Nephron (organoid): ENCODE measurements around the gene PIK3R1.
A peak's percentile ranks its signal among the peaks of the same experiment; 100 is the strongest.

Experiments
- H3K27ac Mint-ChIP-seq, 3 experiments: 2 replicates each; pipeline ENCODE4 v1.8.0; 2020; ENCODE audit warnings: mixed read lengths in 3 of 3, mild to moderate bottlenecking in 2 of 3, moderate library complexity in 1 of 3
- H3K27me3 Mint-ChIP-seq: 2 replicates; pipeline ENCODE4 v1.8.0; 2021; ENCODE audit warnings: low read depth, mild to moderate bottlenecking, moderate library complexity, mixed read lengths
- H3K36me3 Mint-ChIP-seq: 2 replicates; pipeline ENCODE4 v1.8.0; 2020; ENCODE audit warnings: low read depth, mixed read lengths
- H3K4me1 Mint-ChIP-seq: 2 replicates; pipeline ENCODE4 v1.8.0; 2020; ENCODE audit warnings: mixed read lengths
- H3K4me3 Mint-ChIP-seq, 3 experiments: 2 replicates each; pipeline ENCODE4 v1.8.0; 2020; ENCODE audit warnings: mild to moderate bottlenecking in 3 of 3, mixed read lengths in 3 of 3, moderate library complexity in 2 of 3
- H3K9me3 Mint-ChIP-seq: 2 replicates; pipeline ENCODE4 v1.8.0; 2020; ENCODE audit warnings: mixed read lengths
- CTCF ChIP-seq, 3 experiments: fragments of 200-600 bp; sonication (generic); IDR thresholded peaks; one replicate each; pipeline ENCODE4 v1.5.0; 2021; ENCODE audit warnings: antibody characterized with exemption in 3 of 3; ENCODE audit not compliant: unreplicated experiment in 3 of 3

Gene PIK3R1

GRCh38 chr5:68314465-68314864 is 98.9 kb downstream of the PIK3R1 start:
- no peak for TF ChIP-seq CTCF (IDR thresholded peaks at IDR 0.05; ENCODE audit: unreplicated experiment in 3 of 3)
- H3K9me3 Mint-ChIP-seq = peaks cover 15% of the 10 kb centered on the region
- peaks cover 3% of the 10 kb centered on the region for H3K27me3 Mint-ChIP-seq
- H3K36me3 Mint-ChIP-seq = no peaks in the 10 kb centered on the region
- peaks cover 5% of the 10 kb centered on the region for H3K4me1 Mint-ChIP-seq
- no peak overlapping the region for H3K4me3 Mint-ChIP-seq
- H3K27ac Mint-ChIP-seq = no peak overlapping the region

- Mint-ChIP-seq H3K27ac (peak overlapping the region in 2 of 3 experiments; percentile 14 to 57), H3K36me3 (no peaks in the 10 kb centered on the region)
These were observed 100.2 kb downstream of the PIK3R1 start for GRCh38 chr5:68315679-68316271.

GRCh38 chr5:68316469-68316868 is 100.9 kb downstream of the PIK3R1 start:
- no peak for TF ChIP-seq CTCF (IDR thresholded peaks at IDR 0.05; ENCODE audit: unreplicated experiment in 3 of 3)
- H3K27ac Mint-ChIP-seq = peak overlapping the region in 1 of 3 experiments; percentile 57
- H3K36me3 Mint-ChIP-seq = no peaks in the 10 kb centered on the region
- no peak overlapping the region for H3K4me3 Mint-ChIP-seq
- H3K9me3 Mint-ChIP-seq = peaks cover 15% of the 10 kb centered on the region
- peaks cover 3% of the 10 kb centered on the region for H3K27me3 Mint-ChIP-seq
- peaks cover 12% of the 10 kb centered on the region for H3K4me1 Mint-ChIP-seq

More at GRCh38 chr5:68315679-68316271, 100.2 kb downstream of the PIK3R1 start:
- Mint-ChIP-seq H3K27me3 (peaks cover 3% of the 10 kb centered on the region), H3K9me3 (peaks cover 15% of the 10 kb centered on the region), H3K4me3 (no peak overlapping the region), H3K4me1 (peaks cover 12% of the 10 kb centered on the region)
- TF ChIP-seq CTCF (IDR thresholded peaks at IDR 0.05; ENCODE audit: unreplicated experiment in 3 of 3) = no peak

GRCh38 chr5:68317646-68318045 is 102.1 kb downstream of the PIK3R1 start:
- Mint-ChIP-seq H3K36me3 (no peaks in the 10 kb centered on the region), H3K4me1 (peaks cover 12% of the 10 kb centered on the region), H3K4me3 (no peak overlapping the region), H3K9me3 (peaks cover 13% of the 10 kb centered on the region), H3K27ac (no peak overlapping the region), H3K27me3 (peaks cover 3% of the 10 kb centered on the region)
- no peak for TF ChIP-seq CTCF (IDR thresholded peaks at IDR 0.05; ENCODE audit: unreplicated experiment in 3 of 3)

GRCh38 chr5:68318955-68319705 is 103.6 kb downstream of the PIK3R1 start:
- no peaks in the 10 kb centered on the region for H3K27me3 Mint-ChIP-seq
- H3K36me3 Mint-ChIP-seq = no peaks in the 10 kb centered on the region
- TF ChIP-seq CTCF (IDR thresholded peaks at IDR 0.05; ENCODE audit: unreplicated experiment in 3 of 3) = no peak
- peaks cover 7% of the 10 kb centered on the region for H3K9me3 Mint-ChIP-seq
- H3K4me3 Mint-ChIP-seq = no peak overlapping the region
- peak overlapping the region; percentile 19 to 35 (median 27) for H3K27ac Mint-ChIP-seq
- peaks cover 12% of the 10 kb centered on the region for H3K4me1 Mint-ChIP-seq
